Endometrial microvascular endothelial cells (primary cell): ENCODE measurements around the gene CWC27. TPM values are rescaled to one million over a fixed set of nuclear protein-coding genes. Genes with fewer than 3 reads are reported as not detected.
"Not testable (repeated sequence)": the region's sequence is repeated elsewhere in the genome, so short reads cannot be mapped to it uniquely, and the experiment has no call there.

Experiments used
- in situ Hi-C: cut with HindIII; loops from 2 replicates; pipeline ENCODE4 v1.10.0; 2017; ENCODE audit warnings: low sequenced_read_pairs, low pct_unique_long_range_greater_than_20kb; ENCODE audit errors: inconsistent ontology term
- total RNA-seq: library from RNA; depleted of rRNA; stranded (reverse); fragments of >200 nt; gene quantifications from one replicate; pipeline ENCODE4 v1.2.3, GENCODE V29; 2015; ENCODE audit errors: inconsistent ontology term

CWC27 gene
- total RNA-seq, 1 donor from 2014 or later, result 12.4 TPM

GRCh38 chr5:64883912-64884311, 115.2 kb downstream of the CWC27 start:
- in situ Hi-C loops, result no loop called here

- in situ Hi-C loops, result no loop called here
Observed at GRCh38 chr5:64884541-64884940, 115.8 kb downstream of the CWC27 start.

DNA sequence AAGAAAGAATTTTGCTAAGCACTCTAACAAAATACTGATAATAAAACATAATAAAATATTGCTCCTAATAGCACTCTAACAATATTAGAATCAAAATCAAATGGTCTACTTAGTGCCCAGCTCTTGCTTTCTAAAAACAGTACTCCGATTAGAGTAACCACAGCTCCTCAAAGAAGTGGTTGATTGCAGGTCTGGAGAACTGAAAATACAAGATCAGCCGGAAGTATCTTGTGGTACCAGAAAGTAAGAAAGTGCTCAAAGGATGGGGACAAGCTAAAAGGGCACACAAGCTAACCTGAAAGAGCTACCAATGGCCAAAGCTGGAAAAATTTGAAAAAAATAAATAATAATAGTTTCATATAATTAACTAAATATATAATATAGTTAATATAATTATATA, 119.2 kb downstream of the CWC27 start:
- in situ Hi-C loops, result no loop called here

DNA sequence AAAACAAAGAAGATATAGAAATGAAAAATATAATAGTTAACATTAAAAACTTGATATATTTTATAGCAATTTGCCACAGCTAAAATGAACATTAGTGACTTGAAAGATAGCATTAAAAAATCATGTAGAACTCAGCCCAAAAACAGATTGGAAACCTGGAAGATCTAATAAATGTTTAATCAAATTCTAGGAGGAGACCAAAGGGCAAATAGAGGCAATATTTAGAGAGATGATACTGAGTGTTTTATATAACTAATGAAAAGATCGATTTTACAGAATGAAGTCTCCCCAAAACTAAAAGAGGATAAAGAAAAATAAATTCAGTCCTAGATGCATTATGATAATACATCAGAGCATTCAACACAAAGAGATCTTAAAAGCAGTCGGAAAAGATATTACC, 127.0 kb downstream of the CWC27 start:
- in situ Hi-C loops, result no loop called here

- in situ Hi-C loops, result no loop called here
Observed at GRCh38 chr5:64899838-64900237, 131.1 kb downstream of the CWC27 start.

DNA sequence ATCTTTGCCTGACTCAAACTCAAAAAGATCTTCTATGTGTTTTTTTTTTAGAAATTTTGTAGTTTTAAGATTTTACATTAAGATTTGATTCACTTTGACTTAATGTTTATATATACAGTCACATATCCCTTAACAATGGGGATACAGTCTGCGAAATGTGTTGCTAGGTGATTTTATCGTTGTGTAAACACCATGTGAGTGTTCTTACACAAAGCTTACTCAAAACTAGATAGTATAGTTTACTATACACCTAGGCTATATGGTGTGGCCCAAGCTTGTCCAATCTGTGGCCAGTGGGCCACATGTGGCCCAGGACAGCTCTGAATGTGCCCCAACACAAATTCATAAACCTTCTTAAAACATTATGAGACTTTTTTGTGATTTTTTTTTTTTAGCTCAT, 131.9 kb downstream of the CWC27 start:
- in situ Hi-C loops, result no loop called here

GRCh38 chr5:64907399-64907798, 138.7 kb downstream of the CWC27 start:
- in situ Hi-C loops, result not testable (repeated sequence)

- in situ Hi-C loops, result no loop called here
Observed at GRCh38 chr5:64914396-64914795, 145.7 kb downstream of the CWC27 start.

GRCh38 chr5:64918083-64918482, 149.4 kb downstream of the CWC27 start:
- in situ Hi-C loops, result no loop called here

GRCh38 chr5:64921386-64921785, 152.7 kb downstream of the CWC27 start:
- in situ Hi-C loops, result no loop called here

GRCh38 chr5:64923151-64923685, 154.5 kb downstream of the CWC27 start:
- in situ Hi-C loops, result no loop called here

DNA sequence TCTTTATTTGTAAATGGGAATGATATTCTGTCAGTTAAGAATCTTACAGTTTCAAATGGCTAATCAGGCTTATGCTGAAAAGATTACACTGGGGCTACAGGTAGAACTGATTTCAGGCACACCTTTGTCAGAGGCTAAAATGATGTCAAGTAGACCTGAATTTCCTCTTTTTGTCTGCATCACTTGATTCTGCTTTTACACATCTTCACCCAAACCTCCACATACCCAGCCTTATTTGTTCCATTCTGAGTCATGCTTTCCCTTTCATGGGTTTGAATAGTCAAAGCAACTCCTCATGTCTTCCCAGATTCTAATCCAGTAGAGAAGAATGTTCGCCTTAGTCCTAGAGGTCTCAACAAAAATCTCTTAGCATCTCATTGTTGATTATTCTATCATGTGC, 156.4 kb downstream of the CWC27 start:
- in situ Hi-C loops, result no loop called here

DNA sequence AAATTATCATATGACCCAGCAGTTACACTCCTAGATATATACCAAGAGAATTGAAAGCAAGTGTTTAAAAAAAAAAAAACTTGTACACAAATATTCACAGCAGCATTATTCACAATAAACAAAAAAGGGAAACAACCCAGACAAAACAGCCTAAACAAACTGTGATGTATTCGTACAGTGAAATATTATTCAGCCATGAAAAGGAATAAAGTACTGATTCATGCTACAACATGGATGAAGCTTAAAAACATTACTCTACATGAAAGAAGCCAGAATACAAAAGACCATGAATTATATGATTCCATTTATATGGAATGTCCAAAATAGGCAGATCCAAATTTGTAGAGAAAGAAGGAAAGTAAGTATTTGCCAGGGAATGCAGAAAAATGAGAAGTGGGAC, 161.1 kb downstream of the CWC27 start:
- in situ Hi-C loops, result no loop called here

- in situ Hi-C loops, result no loop called here
Observed at GRCh38 chr5:64930672-64931318, 162.1 kb downstream of the CWC27 start.

DNA sequence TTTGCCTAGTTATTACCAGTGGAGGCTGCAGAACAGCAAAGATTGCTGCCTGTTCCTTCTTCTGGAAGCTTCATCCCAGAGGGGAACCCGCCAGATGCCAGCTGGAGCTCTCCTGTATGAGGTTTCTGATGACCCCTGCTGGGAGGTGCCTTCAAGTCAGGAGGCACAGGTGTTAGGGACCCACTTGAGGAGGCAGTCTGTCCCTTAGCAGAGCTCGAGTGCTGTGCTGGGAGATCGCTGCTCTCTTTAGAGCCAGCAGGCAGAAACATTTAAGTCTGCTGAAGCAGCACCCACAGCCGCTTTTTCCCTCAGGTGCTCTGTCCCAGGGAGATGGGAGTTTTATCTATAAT, 170.7 kb downstream of the CWC27 start:
- in situ Hi-C loops, result not testable (repeated sequence)

DNA sequence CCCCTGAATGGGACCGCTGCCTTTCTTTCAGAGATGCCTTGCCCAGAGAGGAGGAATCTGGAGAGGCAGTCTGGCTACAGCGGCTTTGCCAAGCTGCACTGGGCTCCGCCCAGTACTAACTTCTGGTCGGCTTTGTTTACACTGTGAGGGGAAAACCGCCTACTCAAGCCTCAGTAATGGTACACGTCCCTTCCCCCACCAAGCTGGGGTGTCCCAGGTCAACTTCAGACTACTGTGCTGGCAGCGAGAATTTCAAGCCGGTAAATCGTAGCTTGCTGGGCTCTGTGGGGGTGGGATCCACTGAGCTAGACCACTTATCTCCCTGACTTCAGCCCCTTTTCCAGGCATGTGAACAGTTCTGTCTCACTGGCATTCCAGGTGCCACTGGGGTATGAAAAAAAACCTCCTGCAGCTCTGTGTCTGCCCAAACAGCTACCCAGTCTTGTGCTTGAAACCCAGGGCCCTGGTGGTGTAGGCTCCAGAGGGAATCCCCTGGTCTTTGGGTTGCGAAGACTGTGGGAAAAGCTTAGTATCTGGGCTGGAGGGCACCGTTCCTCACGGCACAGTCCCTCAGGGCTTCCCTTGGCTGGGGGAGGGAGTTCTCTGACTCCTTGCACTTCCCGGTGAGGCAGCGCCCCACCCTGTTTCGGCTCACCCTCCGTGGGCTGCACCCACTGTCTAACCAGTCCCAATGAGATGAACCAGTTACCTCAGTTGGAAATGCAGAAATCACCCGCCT, 171.2 kb downstream of the CWC27 start:
- in situ Hi-C loops, result no loop called here

- in situ Hi-C loops, result no loop called here
Observed at GRCh38 chr5:64942460-64942859, 173.7 kb downstream of the CWC27 start.

- in situ Hi-C loops, result no loop called here
Observed at GRCh38 chr5:64944868-64945267, 176.1 kb downstream of the CWC27 start.

DNA sequence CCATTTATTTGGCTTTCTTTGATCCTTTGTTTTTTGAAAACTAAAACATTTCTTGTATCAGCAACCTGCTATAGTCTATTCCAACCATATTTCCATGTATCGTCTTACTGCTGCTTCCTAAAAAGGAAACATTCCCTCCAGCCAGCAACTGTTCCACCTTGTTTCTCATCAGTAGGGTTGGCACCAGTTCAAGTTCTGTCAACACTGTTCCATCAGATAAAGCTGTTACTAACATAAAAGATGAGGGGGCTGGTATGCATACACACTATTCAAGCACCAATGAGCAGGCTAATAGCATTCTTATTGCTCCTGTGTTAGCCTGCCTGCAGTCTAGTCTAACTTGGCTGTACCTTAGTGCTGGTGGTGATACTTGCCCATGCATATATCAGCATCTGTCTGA, 178.3 kb downstream of the CWC27 start:
- in situ Hi-C loops, result no loop called here

GRCh38 chr5:64947801-64948200, 179.1 kb downstream of the CWC27 start:
- in situ Hi-C loops, result no loop called here
